HUES48 (cell line): ENCODE measurements around the gene CCDC15.
A peak's percentile ranks its signal among the peaks of the same experiment; 100 is the strongest.

Source experiments
- H3K27ac ChIP-seq: one replicate; pipeline ENCODE4 v1.7.0; 2013; ENCODE audit warnings: low read depth, low read length, inconsistent platforms
- H3K27me3 ChIP-seq: 2 replicates; pipeline ENCODE4 v1.6.1; 2013; ENCODE audit warnings: mild to moderate bottlenecking, low read length; ENCODE audit not compliant: control insufficient read depth, insufficient read depth
- H3K36me3 ChIP-seq: 2 replicates; pipeline ENCODE4 v1.6.1; 2013; ENCODE audit warnings: low read length; ENCODE audit not compliant: control insufficient read depth, insufficient read depth
- H3K4me1 ChIP-seq: 2 replicates; pipeline ENCODE4 v1.6.1; 2013; ENCODE audit warnings: mild to moderate bottlenecking, low read length; ENCODE audit not compliant: control insufficient read depth, insufficient read depth
- H3K4me3 ChIP-seq: 2 replicates; pipeline ENCODE4 v1.5.1; 2013; ENCODE audit warnings: mild to moderate bottlenecking, low read depth, low read length
- H3K9ac ChIP-seq: 2 replicates; pipeline ENCODE4 v1.6.1; 2013; ENCODE audit warnings: mild to moderate bottlenecking, low read depth, low read length, moderate library complexity
- H3K9me3 ChIP-seq: 2 replicates; pipeline ENCODE4 v1.6.1; 2013; ENCODE audit warnings: low read length; ENCODE audit not compliant: control insufficient read depth, insufficient read depth

Gene CCDC15

GRCh38 chr11:124953753-124954589 is at the start of gene CCDC15:
Gene CCDC15, plus strand, starts transcription at chr11:124954202. Its CDS starts 531 bp downstream, at chr11:124954733.
- Histone ChIP-seq H3K36me3 (no peaks in the 10 kb centered on the region), H3K4me1 (no peaks in the 10 kb centered on the region), H3K4me3 (peak within 1 kb of the TSS; percentile 92), H3K27ac (peak within 1 kb of the TSS; percentile 83), H3K9ac (peak within 1 kb of the TSS; percentile 82), H3K27me3 (peaks cover 17% of the 10 kb centered on the region), H3K9me3 (no peaks in the 10 kb centered on the region)

GRCh38 chr11:124915541-124916369 is 38.2 kb upstream of the CCDC15 start:
- H3K27me3 ChIP-seq: peaks cover 34% of the 10 kb centered on the region
- 0 out of 2 replicates have a peak, but pooled peaks cover 5% of the 10 kb centered on the region for H3K4me1 ChIP-seq
- no peak overlapping the region for H3K4me3 ChIP-seq
- no peak overlapping the region for H3K27ac ChIP-seq
- no peak overlapping the region for H3K9ac ChIP-seq
- H3K36me3 ChIP-seq: no peaks in the 10 kb centered on the region
- no peaks in the 10 kb centered on the region; the same call in 1 of the 2 replicates for H3K9me3 ChIP-seq

GRCh38 chr11:124916370-124916710 is 37.7 kb upstream of the CCDC15 start:
- Histone ChIP-seq H3K27ac (no peak overlapping the region), H3K4me3 (no peak overlapping the region), H3K9me3 (no peaks in the 10 kb centered on the region; the same call in 1 of the 2 replicates), H3K4me1 (0 out of 2 replicates have a peak, but pooled peaks cover 5% of the 10 kb centered on the region), H3K27me3 (peaks cover 40% of the 10 kb centered on the region), H3K9ac (no peak overlapping the region), H3K36me3 (no peaks in the 10 kb centered on the region)

- Histone ChIP-seq H3K4me3 (no peak overlapping the region), H3K27me3 (peaks cover 48% of the 10 kb centered on the region), H3K9ac (no peak overlapping the region), H3K27ac (no peak overlapping the region), H3K9me3 (no peaks in the 10 kb centered on the region; the same call in 1 of the 2 replicates), H3K36me3 (no peaks in the 10 kb centered on the region), H3K4me1 (0 out of 2 replicates have a peak, but pooled peaks cover 5% of the 10 kb centered on the region)
Measured at GRCh38 chr11:124917115-124917637, 36.8 kb upstream of the CCDC15 start.

- no peaks in the 10 kb centered on the region for H3K36me3 ChIP-seq
- no peak within 1 kb of the TSS for H3K4me3 ChIP-seq
- no peak within 1 kb of the TSS for H3K27ac ChIP-seq
- H3K4me1 ChIP-seq: 0 out of 2 replicates have a peak, but pooled peaks cover 5% of the 10 kb centered on the region
- peaks cover 66% of the 10 kb centered on the region for H3K27me3 ChIP-seq
- H3K9ac ChIP-seq: no peak within 1 kb of the TSS
- H3K9me3 ChIP-seq: no peaks in the 10 kb centered on the region
Measured at GRCh38 chr11:124918950-124919349, 35.1 kb upstream of the CCDC15 start, which contains the start of gene HEPN1. Gene HEPN1, plus strand, starts transcription at chr11:124919250.

- H3K27me3 ChIP-seq: peaks cover 74% of the 10 kb centered on the region
- no peak overlapping the region for H3K4me3 ChIP-seq
- H3K36me3 ChIP-seq: no peaks in the 10 kb centered on the region
- H3K27ac ChIP-seq: no peak overlapping the region
- no peak overlapping the region for H3K9ac ChIP-seq
- H3K9me3 ChIP-seq: no peaks in the 10 kb centered on the region
- 0 out of 2 replicates have a peak, but pooled peaks cover 5% of the 10 kb centered on the region for H3K4me1 ChIP-seq
Measured at GRCh38 chr11:124919898-124920297, 34.1 kb upstream of the CCDC15 start.

- peaks cover 74% of the 10 kb centered on the region for H3K27me3 ChIP-seq
- no peak overlapping the region for H3K27ac ChIP-seq
- H3K36me3 ChIP-seq: no peaks in the 10 kb centered on the region
- no peak overlapping the region for H3K9ac ChIP-seq
- H3K4me1 ChIP-seq: 0 out of 2 replicates have a peak, but pooled peaks cover 5% of the 10 kb centered on the region
- H3K9me3 ChIP-seq: no peaks in the 10 kb centered on the region
- H3K4me3 ChIP-seq: peak overlapping the region; percentile 55
Measured at GRCh38 chr11:124920356-124920755, 33.6 kb upstream of the CCDC15 start.

- Histone ChIP-seq H3K27ac (no peak overlapping the region), H3K9ac (0 out of 2 replicates have a peak overlapping the region, but pooled peaks have one; percentile 35), H3K27me3 (peaks cover 74% of the 10 kb centered on the region)
Measured at GRCh38 chr11:124920870-124921609, 33.0 kb upstream of the CCDC15 start.

GRCh38 chr11:124922831-124923230 is 31.2 kb upstream of the CCDC15 start:
- Histone ChIP-seq H3K36me3 (no peaks in the 10 kb centered on the region), H3K4me1 (0 out of 2 replicates have a peak, but pooled peaks cover 5% of the 10 kb centered on the region), H3K9me3 (no peaks in the 10 kb centered on the region), H3K27ac (no peak overlapping the region), H3K4me3 (no peak overlapping the region), H3K9ac (no peak overlapping the region), H3K27me3 (peaks cover 68% of the 10 kb centered on the region)

More at GRCh38 chr11:124920870-124921609, 33.0 kb upstream of the CCDC15 start:
- no peaks in the 10 kb centered on the region for H3K9me3 ChIP-seq
- 0 out of 2 replicates have a peak, but pooled peaks cover 5% of the 10 kb centered on the region for H3K4me1 ChIP-seq
- peak overlapping the region; percentile 55 for H3K4me3 ChIP-seq
- H3K36me3 ChIP-seq: no peaks in the 10 kb centered on the region

- H3K27me3 ChIP-seq: peaks cover 65% of the 10 kb centered on the region
- H3K9ac ChIP-seq: no peak overlapping the region
- H3K9me3 ChIP-seq: no peaks in the 10 kb centered on the region
- H3K36me3 ChIP-seq: no peaks in the 10 kb centered on the region
- 0 out of 2 replicates have a peak, but pooled peaks cover 5% of the 10 kb centered on the region for H3K4me1 ChIP-seq
- no peak overlapping the region for H3K27ac ChIP-seq
- H3K4me3 ChIP-seq: no peak overlapping the region
Measured at GRCh38 chr11:124923296-124923695, 30.7 kb upstream of the CCDC15 start.
